Measurements from ENCODE around the gene LVRN.

The LVRN gene

DNA sequence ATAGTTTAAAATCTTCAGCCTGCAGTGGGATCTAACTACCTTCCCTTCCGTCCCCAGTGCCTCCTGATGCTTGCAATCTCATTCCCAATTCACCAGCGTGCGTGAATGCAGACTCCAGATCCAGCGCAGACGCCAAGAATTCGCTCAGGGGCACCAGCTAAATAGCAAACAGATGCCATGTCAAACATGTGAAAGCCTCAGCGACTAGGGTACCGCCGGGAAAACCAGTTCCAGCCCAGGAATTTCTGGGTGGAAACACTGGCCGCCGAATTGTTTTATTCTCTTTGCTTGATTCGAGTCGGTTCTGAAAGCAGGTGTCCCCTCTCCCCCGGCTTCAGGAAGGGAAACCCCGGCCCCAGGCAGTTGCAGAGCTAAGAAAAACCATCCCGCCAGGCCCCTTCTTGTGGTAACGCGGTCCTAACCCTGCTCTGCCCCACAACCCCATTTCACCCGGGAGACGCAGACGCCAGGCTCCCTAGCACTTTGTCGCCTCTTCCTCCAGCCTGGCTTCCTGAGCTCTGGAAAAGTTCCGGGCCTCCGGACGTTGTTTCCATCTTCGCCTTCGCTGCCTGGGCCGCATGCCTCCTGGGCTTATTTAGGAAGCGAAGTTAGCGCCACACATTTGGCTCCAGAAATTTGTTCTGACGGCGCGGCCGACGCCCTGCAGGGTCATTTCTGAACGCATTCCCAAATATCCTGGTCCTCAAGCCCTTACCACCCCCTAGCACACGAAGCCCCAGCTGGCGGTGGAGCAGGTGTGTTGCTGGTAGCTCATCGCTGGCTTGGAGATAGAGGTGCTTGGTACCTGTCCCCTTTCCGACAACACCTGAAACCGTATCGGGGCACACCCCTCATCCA lies 665 bp upstream of the LVRN start:
- in situ Hi-C loops (cut with MboI; ENCODE audit: low sequenced_read_pairs), result no loop called here

DNA sequence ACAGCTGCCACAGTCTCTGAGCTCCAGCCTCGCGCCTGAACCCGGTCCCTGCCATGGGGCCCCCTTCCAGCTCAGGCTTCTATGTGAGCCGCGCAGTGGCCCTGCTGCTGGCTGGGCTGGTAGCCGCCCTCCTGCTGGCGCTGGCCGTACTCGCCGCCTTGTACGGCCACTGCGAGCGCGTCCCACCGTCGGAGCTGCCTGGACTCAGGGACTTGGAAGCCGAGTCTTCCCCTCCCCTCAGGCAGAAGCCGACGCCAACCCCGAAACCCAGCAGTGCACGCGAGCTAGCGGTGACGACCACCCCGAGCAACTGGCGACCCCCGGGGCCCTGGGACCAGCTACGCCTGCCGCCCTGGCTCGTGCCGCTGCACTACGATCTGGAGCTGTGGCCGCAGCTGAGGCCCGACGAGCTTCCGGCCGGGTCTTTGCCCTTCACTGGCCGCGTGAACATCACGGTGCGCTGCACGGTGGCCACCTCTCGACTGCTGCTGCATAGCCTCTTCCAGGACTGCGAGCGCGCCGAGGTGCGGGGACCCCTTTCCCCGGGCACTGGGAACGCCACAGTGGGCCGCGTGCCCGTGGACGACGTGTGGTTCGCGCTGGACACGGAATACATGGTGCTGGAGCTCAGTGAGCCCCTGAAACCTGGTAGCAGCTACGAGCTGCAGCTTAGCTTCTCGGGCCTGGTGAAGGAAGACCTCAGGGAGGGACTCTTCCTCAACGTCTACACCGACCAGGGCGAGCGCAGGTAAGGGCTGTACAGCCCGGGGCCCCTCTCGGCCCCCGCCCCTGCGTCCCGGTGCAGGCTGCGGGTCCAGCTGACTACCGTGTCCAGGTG lies 509 bp downstream of the LVRN start:
- in situ Hi-C loops (cut with MboI; ENCODE audit: low sequenced_read_pairs), result no loop called here

- in situ Hi-C loops (cut with MboI; ENCODE audit: low sequenced_read_pairs), result no loop called here
These were observed 1.3 kb downstream of the LVRN start for GRCh38 chr5:115963566-115963965.

GRCh38 chr5:115968770-115969169 lies 6.5 kb downstream of the LVRN start:
- in situ Hi-C loops (cut with MboI; ENCODE audit: low sequenced_read_pairs), result no loop called here

GRCh38 chr5:115977096-115977495 lies 14.8 kb downstream of the LVRN start:
- in situ Hi-C loops (cut with MboI; ENCODE audit: low sequenced_read_pairs), result no loop called here

DNA sequence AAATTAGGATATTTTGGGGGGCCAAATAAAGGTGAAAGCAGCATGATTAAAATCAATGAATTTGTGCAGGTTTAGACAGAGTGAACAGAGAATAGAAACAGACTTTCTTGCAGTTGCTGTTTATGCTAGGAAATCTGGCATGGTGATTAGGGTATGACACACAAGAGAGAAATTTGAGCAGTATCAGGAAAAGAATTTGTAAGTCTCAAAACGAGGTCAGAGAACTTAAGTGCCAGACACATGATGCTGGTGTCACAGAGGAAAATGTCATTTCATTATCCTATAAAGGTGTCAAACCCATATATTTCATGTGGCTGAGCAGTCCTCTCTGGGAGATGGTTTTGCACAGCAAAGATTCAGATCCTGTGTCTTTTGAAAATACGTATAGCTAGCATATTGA lies 15.7 kb downstream of the LVRN start:
- in situ Hi-C loops (cut with MboI; ENCODE audit: low sequenced_read_pairs), result no loop called here

- in situ Hi-C loops (cut with MboI; ENCODE audit: low sequenced_read_pairs), result no loop called here
These were observed 16.5 kb downstream of the LVRN start for GRCh38 chr5:115978779-115979178.

- in situ Hi-C loops (cut with MboI; ENCODE audit: low sequenced_read_pairs), result no loop called here
These were observed 17.1 kb downstream of the LVRN start for GRCh38 chr5:115979201-115980041.

DNA sequence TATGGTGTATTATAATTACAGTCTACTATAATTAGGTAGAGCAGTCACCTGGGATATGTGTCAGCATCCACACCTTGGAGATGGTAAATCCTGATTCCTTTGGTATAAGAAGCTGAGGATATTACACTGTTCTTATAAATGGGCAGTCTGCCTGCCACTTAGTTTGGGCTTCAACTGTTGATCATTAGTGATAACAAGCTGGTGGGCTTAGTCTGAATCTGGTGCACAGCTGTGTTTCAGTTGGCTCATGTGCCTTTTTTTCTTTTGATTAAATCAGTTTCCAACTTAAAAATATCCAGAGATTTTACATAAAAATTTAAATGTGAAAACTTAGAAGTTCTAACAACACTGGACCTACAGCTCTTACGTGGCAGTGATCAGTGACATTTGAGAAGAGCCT lies 21.2 kb downstream of the LVRN start:
- in situ Hi-C loops (cut with MboI; ENCODE audit: low sequenced_read_pairs), result no loop called here

DNA sequence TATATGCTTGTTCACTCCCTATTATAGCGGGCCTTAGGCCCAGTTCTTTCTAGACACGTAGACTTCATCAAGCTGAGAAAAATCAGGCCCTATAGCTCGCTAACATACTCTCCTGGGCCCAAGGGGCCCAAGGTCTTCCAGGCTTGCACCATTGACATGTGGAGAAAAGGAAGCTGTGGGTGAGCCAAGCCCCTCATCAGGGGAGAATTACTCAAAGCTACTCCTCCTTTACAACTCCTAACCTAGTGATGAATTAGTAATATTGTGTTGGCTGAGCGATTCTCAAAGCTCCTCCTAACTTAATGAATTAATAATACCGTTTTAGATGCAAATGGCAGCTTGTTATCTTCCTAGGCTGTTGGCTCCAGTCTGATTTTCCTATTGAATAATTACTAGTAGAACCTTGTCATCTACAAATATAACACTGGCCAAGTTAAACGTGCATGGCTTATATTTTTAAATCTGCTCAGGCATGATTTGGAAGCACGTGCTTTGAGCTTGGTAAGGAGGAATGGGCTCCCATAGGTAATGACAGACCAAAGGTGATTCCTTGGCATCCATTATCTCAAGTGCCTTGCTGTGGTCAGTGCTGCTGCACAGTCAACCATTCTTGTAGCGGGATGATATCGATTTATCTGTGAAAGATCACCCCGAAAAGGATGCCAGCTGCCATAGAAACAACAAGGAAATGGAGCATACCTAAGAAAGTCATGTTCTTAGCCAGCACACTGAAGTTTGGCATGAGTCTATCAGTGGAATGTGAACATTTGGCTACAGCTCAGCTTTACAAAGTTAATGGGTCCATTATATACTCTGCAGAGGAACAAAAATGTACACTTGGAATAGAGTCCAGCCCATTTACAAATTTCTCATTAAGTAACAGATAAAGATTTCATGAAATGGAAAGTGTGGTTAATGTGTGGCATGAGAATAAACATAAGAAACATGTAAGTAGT lies 23.8 kb downstream of the LVRN start:
- in situ Hi-C loops (cut with MboI; ENCODE audit: low sequenced_read_pairs), result no loop called here

GRCh38 chr5:115988002-115988401 lies 25.7 kb downstream of the LVRN start:
- in situ Hi-C loops (cut with MboI; ENCODE audit: low sequenced_read_pairs), result no loop called here

DNA sequence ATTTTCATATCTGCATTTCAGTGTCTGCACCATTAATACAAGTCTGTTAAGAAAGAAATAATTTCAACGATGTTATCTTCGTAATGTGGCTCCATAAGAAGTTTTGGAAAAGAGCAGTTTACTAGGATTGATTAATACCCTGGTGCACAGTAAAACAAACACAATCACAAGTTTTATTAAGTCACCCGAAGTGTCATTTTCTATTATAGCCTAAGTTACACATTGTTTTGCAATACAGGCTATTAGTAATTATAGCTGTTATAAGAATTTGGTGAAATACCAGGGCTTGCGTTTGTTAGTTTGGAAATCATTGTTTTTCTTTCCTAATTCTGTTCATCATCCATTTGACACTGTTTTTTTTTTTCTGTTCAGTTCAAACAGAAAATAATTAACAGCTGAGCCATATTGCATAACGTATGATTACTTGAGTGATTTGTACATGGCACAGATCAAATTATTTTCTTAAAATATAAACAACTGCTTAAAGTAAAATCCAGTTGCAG lies 30.6 kb downstream of the LVRN start:
- in situ Hi-C loops (cut with MboI; ENCODE audit: low sequenced_read_pairs), result no loop called here

GRCh38 chr5:115995351-115995750 lies 33.1 kb downstream of the LVRN start:
- in situ Hi-C loops (cut with MboI; ENCODE audit: low sequenced_read_pairs), result no loop called here

DNA sequence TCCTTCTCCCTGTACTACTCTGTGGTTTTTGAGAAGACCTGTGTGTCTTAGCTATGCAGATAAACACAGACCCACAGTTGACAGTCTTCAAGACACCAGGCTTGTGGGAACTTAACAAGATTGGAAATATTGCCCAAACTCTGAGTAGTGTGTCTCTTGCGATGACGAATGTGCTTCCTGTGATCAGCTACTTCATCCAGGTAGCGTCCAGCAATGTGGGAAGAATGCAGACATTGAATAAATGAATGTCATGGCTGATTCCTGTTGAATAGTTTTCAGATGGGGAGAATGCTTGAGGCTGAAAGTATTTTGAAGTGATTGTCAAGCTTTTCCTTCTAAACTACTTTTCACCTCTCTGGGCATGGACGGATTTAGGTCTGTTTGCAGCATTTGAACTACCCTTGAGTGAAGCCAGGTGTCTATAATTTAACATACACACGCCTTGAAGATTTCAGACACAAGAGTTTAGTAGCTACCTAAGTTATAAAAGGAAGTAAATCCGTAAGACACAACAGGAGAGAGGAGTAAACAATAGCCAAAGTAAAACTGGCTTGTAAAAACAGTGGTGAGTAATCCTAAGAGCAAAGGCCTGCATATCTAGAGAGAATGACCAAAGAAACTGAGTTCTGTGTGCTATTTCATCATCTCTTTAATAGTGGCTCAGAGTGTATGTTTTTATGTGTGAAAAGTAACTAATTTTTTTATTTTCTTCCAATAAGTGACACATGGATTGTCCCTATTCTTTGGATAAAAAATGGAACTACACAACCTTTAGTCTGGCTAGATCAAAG lies 40.0 kb downstream of the LVRN start:
- in situ Hi-C loops (cut with MboI; ENCODE audit: low sequenced_read_pairs), result no loop called here

- in situ Hi-C loops (cut with MboI; ENCODE audit: low sequenced_read_pairs), result no loop called here
These were observed 42.0 kb downstream of the LVRN start for GRCh38 chr5:116004248-116004647.

DNA sequence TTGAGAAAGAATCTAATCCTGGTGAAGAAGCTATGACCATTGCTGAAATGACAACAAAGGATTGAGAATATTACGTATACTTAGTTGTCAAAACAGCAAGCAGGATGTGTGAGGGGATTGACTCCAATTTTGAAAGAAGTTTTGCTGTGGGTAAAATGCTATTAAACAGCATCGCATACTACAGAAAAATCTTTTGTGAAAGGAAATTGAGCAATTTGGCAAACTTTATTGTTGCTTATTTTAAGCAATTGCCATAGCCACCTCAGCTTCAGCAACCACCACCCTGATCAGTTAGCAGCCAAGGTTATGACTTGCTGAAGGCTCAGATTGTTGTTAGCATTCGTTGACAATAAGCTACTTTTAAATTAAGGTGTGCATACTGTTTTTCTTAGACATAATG lies 47.5 kb downstream of the LVRN start:
- in situ Hi-C loops (cut with MboI; ENCODE audit: low sequenced_read_pairs), result no loop called here

DNA sequence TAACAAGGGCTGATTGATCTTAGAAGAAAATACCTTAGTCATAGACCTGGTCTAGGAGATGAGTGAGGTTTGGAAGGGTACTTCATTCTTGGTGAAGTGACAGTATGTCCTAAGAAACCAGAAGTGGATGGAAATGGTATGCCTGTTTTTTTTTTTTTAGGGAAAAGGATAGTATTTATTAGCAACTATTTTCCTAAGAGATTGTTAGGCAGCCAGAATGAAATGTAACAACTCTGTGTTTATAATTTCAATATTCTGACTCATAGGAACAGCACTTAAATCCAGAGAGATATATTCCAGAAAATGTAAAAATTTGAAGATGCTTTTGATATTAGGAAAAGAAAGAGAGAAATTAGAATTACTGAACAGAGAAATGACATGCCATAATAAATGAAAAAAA lies 48.8 kb downstream of the LVRN start:
- in situ Hi-C loops (cut with MboI; ENCODE audit: low sequenced_read_pairs), result no loop called here

- in situ Hi-C loops (cut with MboI; ENCODE audit: low sequenced_read_pairs), result no loop called here
These were observed 51.0 kb downstream of the LVRN start for GRCh38 chr5:116013207-116013785.

GRCh38 chr5:116013936-116014335 lies 51.7 kb downstream of the LVRN start:
- in situ Hi-C loops (cut with MboI; ENCODE audit: low sequenced_read_pairs), result no loop called here

All from HL-60/S4 treated with retinoic acid at 250 ng/mL for 4 days and 3 days (cell line).